HepG2 (cell line): ENCODE measurements around the gene GAD2.

Experiments used
- BCLAF1 ChIP-seq: fragments of 450-650 bp; IDR thresholded peaks from 2 replicates; pipeline ENCODE4 v1.6.1; 2017; ENCODE audit warnings: mild to moderate bottlenecking
- CTCF ChIP-seq: sonication (generic); formaldehyde crosslinking; IDR thresholded peaks from 2 replicates; pipeline ENCODE4 v1.5.0; 2020; ENCODE audit warnings: mild to moderate bottlenecking, missing genetic modification reagents, moderate library complexity
- E2F1 ChIP-seq: sonication (generic); formaldehyde crosslinking; IDR thresholded peaks from 2 replicates; pipeline ENCODE4 v1.5.0; 2020; ENCODE audit warnings: missing genetic modification reagents
- HES4 ChIP-seq: sonication (generic); formaldehyde crosslinking; IDR thresholded peaks from 2 replicates; pipeline ENCODE4 v1.9.0; 2021; ENCODE audit warnings: mild to moderate bottlenecking, missing genetic modification reagents, borderline replicate concordance
- HNF1A ChIP-seq, 2 experiments: sonication (generic) in 1 of 2; formaldehyde crosslinking in 1 of 2; IDR thresholded peaks; 2 replicates each; pipeline versions ENCODE4 v1.4.0 to v1.6.1; 2016 to 2020; ENCODE audit warnings: borderline replicate concordance in 1 of 2, low read depth in 1 of 2, mild to moderate bottlenecking in 1 of 2, missing genetic modification reagents in 1 of 2
- PHB2 ChIP-seq: fragments of 450-650 bp; IDR thresholded peaks from 2 replicates; pipeline ENCODE4 v1.6.1; 2018; ENCODE audit not compliant: partially characterized antibody
- PLSCR1 ChIP-seq: sonication (generic); formaldehyde crosslinking; IDR thresholded peaks from 2 replicates; pipeline ENCODE4 v1.5.0; 2020; ENCODE audit warnings: missing genetic modification reagents, mild to moderate bottlenecking, borderline replicate concordance
- POLR2A ChIP-seq, 2 experiments: IDR thresholded peaks; 2 replicates each; pipeline ENCODE4 v1.6.1; 2011; ENCODE audit warnings: low read depth in 2 of 2, low read length in 2 of 2, mild to moderate bottlenecking in 1 of 2, moderate library complexity in 1 of 2; ENCODE audit not compliant: insufficient read depth in 1 of 2
- ZBTB44 ChIP-seq: sonication (generic); formaldehyde crosslinking; IDR thresholded peaks from 2 replicates; pipeline ENCODE4 v1.4.0; 2020; ENCODE audit warnings: missing genetic modification reagents
- ZNF501 ChIP-seq: sonication (generic); formaldehyde crosslinking; IDR thresholded peaks from 2 replicates; pipeline ENCODE4 v1.5.1; 2020; ENCODE audit warnings: mild to moderate bottlenecking, moderate library complexity, missing genetic modification reagents
- ZNF747 ChIP-seq: sonication (generic); formaldehyde crosslinking; IDR thresholded peaks from 2 replicates; pipeline ENCODE4 v1.8.1; 2023; ENCODE audit warnings: missing genetic modification reagents, mild to moderate bottlenecking, borderline replicate concordance
- TF ChIP-seq, protein P1 (sequence below), 2 experiments: IDR thresholded peaks; 2 replicates each; pipeline ENCODE4 v1.6.1; 2011 to 2012; ENCODE audit warnings: low read length in 2 of 2, borderline replicate concordance in 1 of 2, low read depth in 1 of 2, mild to moderate bottlenecking in 1 of 2, moderate library complexity in 1 of 2

- TF ChIP-seq PHB2 = no peak
- no peak for TF ChIP-seq E2F1 (CRISPR knock-in tag)
- no peak for TF ChIP-seq BCLAF1
- no peak for TF ChIP-seq CTCF (CRISPR knock-in tag)
- TF ChIP-seq ZNF501 (CRISPR knock-in tag) = no peak
- no peak for TF ChIP-seq HNF1A (IDR thresholded peaks at IDR 0.05; ENCODE audit: low read depth)
- TF ChIP-seq HNF1A (CRISPR knock-in tag; IDR thresholded peaks at IDR 0.05; ENCODE audit: borderline replicate concordance) = no peak
- TF ChIP-seq PLSCR1 (CRISPR knock-in tag) = no peak
- TF ChIP-seq ZNF747 (CRISPR knock-in tag) = no peak
- TF ChIP-seq HES4 (CRISPR knock-in tag) = no peak
- TF ChIP-seq, protein P1, sequence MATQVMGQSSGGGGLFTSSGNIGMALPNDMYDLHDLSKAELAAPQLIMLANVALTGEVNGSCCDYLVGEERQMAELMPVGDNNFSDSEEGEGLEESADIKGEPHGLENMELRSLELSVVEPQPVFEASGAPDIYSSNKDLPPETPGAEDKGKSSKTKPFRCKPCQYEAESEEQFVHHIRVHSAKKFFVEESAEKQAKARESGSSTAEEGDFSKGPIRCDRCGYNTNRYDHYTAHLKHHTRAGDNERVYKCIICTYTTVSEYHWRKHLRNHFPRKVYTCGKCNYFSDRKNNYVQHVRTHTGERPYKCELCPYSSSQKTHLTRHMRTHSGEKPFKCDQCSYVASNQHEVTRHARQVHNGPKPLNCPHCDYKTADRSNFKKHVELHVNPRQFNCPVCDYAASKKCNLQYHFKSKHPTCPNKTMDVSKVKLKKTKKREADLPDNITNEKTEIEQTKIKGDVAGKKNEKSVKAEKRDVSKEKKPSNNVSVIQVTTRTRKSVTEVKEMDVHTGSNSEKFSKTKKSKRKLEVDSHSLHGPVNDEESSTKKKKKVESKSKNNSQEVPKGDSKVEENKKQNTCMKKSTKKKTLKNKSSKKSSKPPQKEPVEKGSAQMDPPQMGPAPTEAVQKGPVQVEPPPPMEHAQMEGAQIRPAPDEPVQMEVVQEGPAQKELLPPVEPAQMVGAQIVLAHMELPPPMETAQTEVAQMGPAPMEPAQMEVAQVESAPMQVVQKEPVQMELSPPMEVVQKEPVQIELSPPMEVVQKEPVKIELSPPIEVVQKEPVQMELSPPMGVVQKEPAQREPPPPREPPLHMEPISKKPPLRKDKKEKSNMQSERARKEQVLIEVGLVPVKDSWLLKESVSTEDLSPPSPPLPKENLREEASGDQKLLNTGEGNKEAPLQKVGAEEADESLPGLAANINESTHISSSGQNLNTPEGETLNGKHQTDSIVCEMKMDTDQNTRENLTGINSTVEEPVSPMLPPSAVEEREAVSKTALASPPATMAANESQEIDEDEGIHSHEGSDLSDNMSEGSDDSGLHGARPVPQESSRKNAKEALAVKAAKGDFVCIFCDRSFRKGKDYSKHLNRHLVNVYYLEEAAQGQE (IDR thresholded peaks at IDR 0.05; ENCODE audit: borderline replicate concordance in 1 of 2, low read depth in 1 of 2, low read length in 2 of 2) = no peak
- no peak for TF ChIP-seq POLR2A (IDR thresholded peaks at IDR 0.05; ENCODE audit: insufficient read depth in 1 of 2, low read depth in 2 of 2, low read length in 2 of 2)
- no peak for TF ChIP-seq ZBTB44 (CRISPR knock-in tag)
These were observed 4.1 kb upstream of the GAD2 start for GRCh38 chr10:26212511-26212910.
